ENCODE measurements around the gene CEP95. TPM values are rescaled to one million over a fixed set of nuclear protein-coding genes. Genes with fewer than 3 reads are reported as not detected.
"Not testable (repeated sequence)": the region's sequence is repeated elsewhere in the genome, so short reads cannot be mapped to it uniquely, and the experiment has no call there.

Gene CEP95
- total RNA-seq = 42.9 and 48.3 TPM in 2 replicates

GRCh38 chr17:64506576-64507412, at the start of gene CEP95:
Gene CEP95 (plus strand): TSS chr17:64506977. CDS start chr17:64507098, 121 bp downstream.
- H3K27me3 Mint-ChIP-seq = no peaks in the 10 kb centered on the region
- peaks cover 40% of the 10 kb centered on the region for H3K4me1 Mint-ChIP-seq
- H3K27ac Mint-ChIP-seq = peak within 1 kb of the TSS; percentile 100
- intact Hi-C loops (cut with micrococcal nuclease) = loop anchor here (1.0 to 10.0 kb wide), 10 partner anchors 9 to 733 kb away; partner anchors contain the start of genes CCDC47, ERN1, ICAM2 and POLG2
- H3K36me3 Mint-ChIP-seq (ENCODE audit: low read depth) = peaks cover 66% of the 10 kb centered on the region
- H3K9me3 Mint-ChIP-seq = no peaks in the 10 kb centered on the region
- peak; percentile 98 for DNase-seq
- peak within 1 kb of the TSS; percentile 99 for H3K4me3 Mint-ChIP-seq

- Mint-ChIP-seq H3K27me3 (no peaks in the 10 kb centered on the region), H3K27ac (no peak overlapping the region), H3K4me1 (peaks cover 4% of the 10 kb centered on the region), H3K36me3 (ENCODE audit: low read depth) (no peaks in the 10 kb centered on the region), H3K9me3 (no peaks in the 10 kb centered on the region), H3K4me3 (no peak overlapping the region)
- intact Hi-C loops (cut with micrococcal nuclease) = no loop called here
- DNase-seq = no peak
Measured at GRCh38 chr17:64457156-64457555, 49.6 kb upstream of the CEP95 start.

GRCh38 chr17:64458756-64459155, 48.0 kb upstream of the CEP95 start:
- Mint-ChIP-seq H3K36me3 (ENCODE audit: low read depth) (no peaks in the 10 kb centered on the region), H3K27ac (no peak overlapping the region), H3K27me3 (peaks cover 3% of the 10 kb centered on the region)

GRCh38 chr17:64459284-64459747, 47.5 kb upstream of the CEP95 start:
- intact Hi-C loops (cut with micrococcal nuclease) = no loop called here
- DNase-seq = no peak
- Mint-ChIP-seq H3K4me1 (peaks cover 4% of the 10 kb centered on the region), H3K27ac (no peak overlapping the region), H3K9me3 (no peaks in the 10 kb centered on the region), H3K4me3 (no peak overlapping the region), H3K27me3 (peaks cover 3% of the 10 kb centered on the region), H3K36me3 (ENCODE audit: low read depth) (no peaks in the 10 kb centered on the region)

More at GRCh38 chr17:64458756-64459155, 48.0 kb upstream of the CEP95 start:
- Mint-ChIP-seq H3K4me1 (peaks cover 4% of the 10 kb centered on the region), H3K9me3 (no peaks in the 10 kb centered on the region), H3K4me3 (no peak overlapping the region)
- intact Hi-C loops (cut with micrococcal nuclease) = no loop called here
- no peak for DNase-seq

- H3K4me3 Mint-ChIP-seq; H3K4me1 Mint-ChIP-seq; H3K9me3 Mint-ChIP-seq; H3K27me3 Mint-ChIP-seq; H3K36me3 Mint-ChIP-seq (ENCODE audit: low read depth); H3K27ac Mint-ChIP-seq; DNase-seq; intact Hi-C loops (cut with micrococcal nuclease): not testable (repeated sequence)
Measured at GRCh38 chr17:64459818-64460217, 47.0 kb upstream of the CEP95 start.

GRCh38 chr17:64460955-64461354, 45.8 kb upstream of the CEP95 start:
- H3K4me1 Mint-ChIP-seq = peaks cover 4% of the 10 kb centered on the region
- H3K9me3 Mint-ChIP-seq = no peaks in the 10 kb centered on the region
- intact Hi-C loops (cut with micrococcal nuclease) = no loop called here
- no peaks in the 10 kb centered on the region for H3K36me3 Mint-ChIP-seq (ENCODE audit: low read depth)
- H3K4me3 Mint-ChIP-seq = no peak overlapping the region
- no peak overlapping the region for H3K27ac Mint-ChIP-seq
- peaks cover 5% of the 10 kb centered on the region for H3K27me3 Mint-ChIP-seq
- DNase-seq = no peak

GRCh38 chr17:64461788-64462187, 45.0 kb upstream of the CEP95 start:
- H3K9me3 Mint-ChIP-seq = no peaks in the 10 kb centered on the region
- peaks cover 2% of the 10 kb centered on the region for H3K4me1 Mint-ChIP-seq
- intact Hi-C loops (cut with micrococcal nuclease) = no loop called here
- H3K27ac Mint-ChIP-seq = no peak overlapping the region
- no peaks in the 10 kb centered on the region for H3K36me3 Mint-ChIP-seq (ENCODE audit: low read depth)
- no peak for DNase-seq
- H3K4me3 Mint-ChIP-seq = no peak overlapping the region
- peaks cover 5% of the 10 kb centered on the region for H3K27me3 Mint-ChIP-seq

GRCh38 chr17:64466019-64466735, 40.6 kb upstream of the CEP95 start:
- Mint-ChIP-seq H3K36me3 (ENCODE audit: low read depth) (no peaks in the 10 kb centered on the region), H3K4me3 (no peak overlapping the region), H3K27ac (no peak overlapping the region), H3K27me3 (peaks cover 5% of the 10 kb centered on the region), H3K9me3 (no peaks in the 10 kb centered on the region), H3K4me1 (peaks cover 2% of the 10 kb centered on the region)
- no peak for DNase-seq
- intact Hi-C loops (cut with micrococcal nuclease) = no loop called here

GRCh38 chr17:64466834-64467233, 39.9 kb upstream of the CEP95 start:
- intact Hi-C loops (cut with micrococcal nuclease); DNase-seq; H3K4me1 Mint-ChIP-seq; H3K27me3 Mint-ChIP-seq; H3K4me3 Mint-ChIP-seq; H3K27ac Mint-ChIP-seq; H3K36me3 Mint-ChIP-seq (ENCODE audit: low read depth); H3K9me3 Mint-ChIP-seq: not testable (repeated sequence)

GRCh38 chr17:64470625-64471024, 36.2 kb upstream of the CEP95 start:
- Mint-ChIP-seq H3K9me3 (no peaks in the 10 kb centered on the region), H3K4me3 (no peak overlapping the region), H3K27ac (no peak overlapping the region), H3K4me1 (peaks cover 2% of the 10 kb centered on the region), H3K27me3 (peaks cover 2% of the 10 kb centered on the region), H3K36me3 (ENCODE audit: low read depth) (no peaks in the 10 kb centered on the region)
- no peak for DNase-seq
- intact Hi-C loops (cut with micrococcal nuclease) = no loop called here

GRCh38 chr17:64471440-64471839, 35.3 kb upstream of the CEP95 start:
- Mint-ChIP-seq H3K36me3 (ENCODE audit: low read depth) (no peaks in the 10 kb centered on the region), H3K9me3 (no peaks in the 10 kb centered on the region), H3K27ac (no peak overlapping the region), H3K4me1 (peaks cover 2% of the 10 kb centered on the region), H3K4me3 (no peak overlapping the region), H3K27me3 (no peaks in the 10 kb centered on the region)
- no peak for DNase-seq
- intact Hi-C loops (cut with micrococcal nuclease) = no loop called here

GRCh38 chr17:64472564-64472963, 34.2 kb upstream of the CEP95 start:
- peaks cover 6% of the 10 kb centered on the region for H3K36me3 Mint-ChIP-seq (ENCODE audit: low read depth)
- no peaks in the 10 kb centered on the region for H3K9me3 Mint-ChIP-seq
- no peak overlapping the region for H3K4me3 Mint-ChIP-seq
- intact Hi-C loops (cut with micrococcal nuclease) = no loop called here
- H3K27ac Mint-ChIP-seq = no peak overlapping the region
- H3K27me3 Mint-ChIP-seq = no peaks in the 10 kb centered on the region
- no peaks in the 10 kb centered on the region for H3K4me1 Mint-ChIP-seq
- no peak for DNase-seq

- Mint-ChIP-seq H3K4me1 (no peaks in the 10 kb centered on the region), H3K27ac (no peak overlapping the region), H3K36me3 (ENCODE audit: low read depth) (peaks cover 16% of the 10 kb centered on the region), H3K9me3 (no peaks in the 10 kb centered on the region), H3K4me3 (no peak overlapping the region), H3K27me3 (no peaks in the 10 kb centered on the region)
- DNase-seq = no peak
- intact Hi-C loops (cut with micrococcal nuclease) = no loop called here
Measured at GRCh38 chr17:64477849-64478248, 28.9 kb upstream of the CEP95 start.

- peaks cover 10% of the 10 kb centered on the region for H3K4me1 Mint-ChIP-seq
- peaks cover 40% of the 10 kb centered on the region for H3K36me3 Mint-ChIP-seq (ENCODE audit: low read depth)
- no peaks in the 10 kb centered on the region for H3K9me3 Mint-ChIP-seq
- no peak overlapping the region for H3K4me3 Mint-ChIP-seq
- H3K27me3 Mint-ChIP-seq = no peaks in the 10 kb centered on the region
- H3K27ac Mint-ChIP-seq = no peak overlapping the region
- DNase-seq = no peak
- intact Hi-C loops (cut with micrococcal nuclease) = no loop called here
Measured at GRCh38 chr17:64480951-64481350, 25.8 kb upstream of the CEP95 start.

Data from activated CD4-positive, alpha-beta T cell treated with anti-CD3 and anti-CD28 coated beads, Interleukin-2, amount 10 ng/mL, durations not matched to agents 24 days and 14 days (primary cell).